ENCODE measurements around the gene KRT9. TPM values are rescaled to one million over a fixed set of nuclear protein-coding genes. Genes with fewer than 3 reads are reported as not detected.
"Not testable (repeated sequence)": the region's sequence is repeated elsewhere in the genome, so short reads cannot be mapped to it uniquely, and the experiment has no call there.

The KRT9 gene
- total RNA-seq, 1 donor, result not detected

DNA sequence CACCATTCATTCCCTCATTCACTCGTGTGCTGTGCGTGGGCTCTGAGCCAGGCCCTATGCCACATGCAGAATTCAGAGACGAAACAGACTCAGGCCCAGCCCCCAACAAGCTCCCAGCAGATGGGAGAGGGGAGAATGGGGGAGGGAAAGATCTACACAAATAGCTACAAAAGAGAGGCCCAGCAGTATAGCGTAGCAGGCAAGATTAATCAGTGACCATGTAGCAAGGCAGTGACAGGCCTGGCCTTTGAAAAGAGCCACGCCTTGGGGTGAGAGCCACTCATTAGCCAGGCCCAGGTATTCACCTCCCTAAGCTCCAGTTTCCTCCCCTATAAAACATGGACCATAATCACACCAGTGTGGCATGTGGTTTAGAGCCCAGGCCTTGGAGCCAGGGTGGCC, 27.4 kb downstream of the KRT9 start:
- Histone ChIP-seq H3K9me3 (ENCODE audit: low read depth, low read length) (no peaks in the 10 kb centered on the region), H3K4me2 (ENCODE audit: insufficient read depth, low read length) (no peak overlapping the region), H3K27me3 (ENCODE audit: insufficient read depth, low read length) (no peaks in the 10 kb centered on the region), H2AFZ (ENCODE audit: low read length) (peak overlapping the region; percentile 69), H3K4me1 (ENCODE audit: insufficient read depth, low read length) (peaks cover 20% of the 10 kb centered on the region), H3K79me2 (ENCODE audit: insufficient read depth, low read length) (no peaks in the 10 kb centered on the region), H3K36me3 (ENCODE audit: insufficient read depth, low read length) (no peaks in the 10 kb centered on the region), H3K27ac (ENCODE audit: low read depth, low read length) (no peak overlapping the region), H4K20me1 (ENCODE audit: insufficient read depth, low read length) (no peaks in the 10 kb centered on the region), H3K4me3 (ENCODE audit: insufficient read depth, low read length) (no peak overlapping the region)
- TF ChIP-seq, protein P1, sequence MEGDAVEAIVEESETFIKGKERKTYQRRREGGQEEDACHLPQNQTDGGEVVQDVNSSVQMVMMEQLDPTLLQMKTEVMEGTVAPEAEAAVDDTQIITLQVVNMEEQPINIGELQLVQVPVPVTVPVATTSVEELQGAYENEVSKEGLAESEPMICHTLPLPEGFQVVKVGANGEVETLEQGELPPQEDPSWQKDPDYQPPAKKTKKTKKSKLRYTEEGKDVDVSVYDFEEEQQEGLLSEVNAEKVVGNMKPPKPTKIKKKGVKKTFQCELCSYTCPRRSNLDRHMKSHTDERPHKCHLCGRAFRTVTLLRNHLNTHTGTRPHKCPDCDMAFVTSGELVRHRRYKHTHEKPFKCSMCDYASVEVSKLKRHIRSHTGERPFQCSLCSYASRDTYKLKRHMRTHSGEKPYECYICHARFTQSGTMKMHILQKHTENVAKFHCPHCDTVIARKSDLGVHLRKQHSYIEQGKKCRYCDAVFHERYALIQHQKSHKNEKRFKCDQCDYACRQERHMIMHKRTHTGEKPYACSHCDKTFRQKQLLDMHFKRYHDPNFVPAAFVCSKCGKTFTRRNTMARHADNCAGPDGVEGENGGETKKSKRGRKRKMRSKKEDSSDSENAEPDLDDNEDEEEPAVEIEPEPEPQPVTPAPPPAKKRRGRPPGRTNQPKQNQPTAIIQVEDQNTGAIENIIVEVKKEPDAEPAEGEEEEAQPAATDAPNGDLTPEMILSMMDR (IDR thresholded peaks at IDR 0.05; ENCODE audit: extremely low read depth, low read depth, low read length), result no peak
- no peak for DNase-seq (ENCODE audit: insufficient read length, low spot score, missing footprints)

DNA sequence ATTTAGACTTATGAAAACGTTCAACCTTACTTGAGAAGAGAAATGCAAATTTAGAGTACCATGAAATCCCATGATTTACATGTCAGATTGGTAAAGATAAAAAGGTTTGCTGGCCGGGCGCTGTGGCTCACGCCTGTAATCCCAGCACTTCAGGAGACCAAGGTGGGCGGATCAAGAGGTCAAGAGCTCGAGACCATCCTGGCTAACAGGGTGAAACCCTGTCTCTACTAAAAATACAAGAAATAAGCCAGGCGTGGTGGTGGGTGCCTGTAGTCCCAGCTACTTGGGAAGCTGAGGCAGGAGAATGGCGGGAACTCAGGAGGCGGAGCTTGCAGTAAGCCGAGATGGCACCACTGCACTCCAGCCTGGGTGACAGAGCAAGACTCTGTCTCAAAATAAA, 29.1 kb downstream of the KRT9 start:
- not testable (repeated sequence) for H3K4me3 ChIP-seq (ENCODE audit: insufficient read depth, low read length); H4K20me1 ChIP-seq (ENCODE audit: insufficient read depth, low read length); DNase-seq (ENCODE audit: insufficient read length, low spot score, missing footprints); H2AFZ ChIP-seq (ENCODE audit: low read length); H3K4me2 ChIP-seq (ENCODE audit: insufficient read depth, low read length); H3K27ac ChIP-seq (ENCODE audit: low read depth, low read length); H3K27me3 ChIP-seq (ENCODE audit: insufficient read depth, low read length); H3K36me3 ChIP-seq (ENCODE audit: insufficient read depth, low read length); H3K79me2 ChIP-seq (ENCODE audit: insufficient read depth, low read length); H3K9me3 ChIP-seq (ENCODE audit: low read depth, low read length)
- H3K4me1 ChIP-seq (ENCODE audit: insufficient read depth, low read length), result peaks cover 22% of the 10 kb centered on the region

DNA sequence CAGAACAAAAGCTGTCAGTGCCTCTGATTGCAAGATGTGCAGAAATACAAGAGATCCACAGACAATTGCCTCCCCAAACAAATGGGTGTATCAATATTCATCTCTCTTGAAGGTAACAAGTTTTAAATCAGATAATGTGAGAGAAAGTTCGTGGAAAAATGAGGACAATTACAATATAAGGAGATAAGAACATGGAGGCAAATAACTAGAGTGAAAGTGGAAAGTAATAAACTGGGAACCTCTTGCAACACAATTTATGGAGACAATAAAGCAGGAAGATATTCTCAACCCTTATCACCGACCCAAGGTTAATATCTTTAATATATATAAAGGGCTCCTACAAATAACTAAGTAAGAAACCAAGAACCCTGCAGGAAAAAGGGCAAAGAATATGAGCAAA, 29.5 kb downstream of the KRT9 start:
- no peak for DNase-seq (ENCODE audit: insufficient read length, low spot score, missing footprints)

DNA sequence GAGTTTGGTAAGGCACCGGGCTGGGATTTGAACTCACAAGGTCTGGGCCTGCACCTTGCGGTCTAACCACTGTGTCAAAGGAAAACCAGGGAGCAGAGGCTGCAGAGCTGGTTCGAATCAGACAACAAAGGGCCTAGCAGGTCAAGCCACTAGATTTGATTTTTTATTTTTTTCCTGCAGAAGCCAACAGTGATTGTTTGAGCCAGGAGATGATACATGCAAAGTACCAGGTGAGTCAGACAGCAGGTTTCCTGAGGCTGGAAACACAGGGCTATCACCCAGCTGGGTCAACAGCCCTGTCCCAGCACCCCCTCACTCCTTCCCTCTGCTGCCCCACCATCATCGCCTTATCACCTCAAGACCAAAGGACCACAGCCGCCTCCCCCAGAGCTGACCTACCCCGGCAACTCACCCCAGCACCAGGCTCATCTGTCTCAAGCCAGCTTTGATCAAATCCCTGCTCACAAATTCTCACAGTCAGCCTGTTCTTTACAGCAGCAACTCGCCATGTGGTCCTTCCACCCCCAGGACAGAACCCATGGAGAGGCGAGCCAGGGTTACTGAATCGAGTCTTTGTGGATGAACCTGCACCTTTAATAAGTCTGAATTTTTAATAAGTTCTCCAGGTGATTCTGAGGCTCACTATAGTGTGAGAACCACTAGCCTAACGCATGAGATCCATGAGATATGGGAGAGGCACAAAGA, 30.8 kb downstream of the KRT9 start:
- TF ChIP-seq, protein P1 (IDR thresholded peaks at IDR 0.05; ENCODE audit: extremely low read depth, low read depth, low read length), result no peak
- Histone ChIP-seq H3K9me3 (ENCODE audit: low read depth, low read length) (no peaks in the 10 kb centered on the region), H3K79me2 (ENCODE audit: insufficient read depth, low read length) (no peaks in the 10 kb centered on the region), H3K4me2 (ENCODE audit: insufficient read depth, low read length) (no peak overlapping the region), H3K36me3 (ENCODE audit: insufficient read depth, low read length) (no peaks in the 10 kb centered on the region), H3K27me3 (ENCODE audit: insufficient read depth, low read length) (no peaks in the 10 kb centered on the region), H3K4me3 (ENCODE audit: insufficient read depth, low read length) (no peak overlapping the region), H3K4me1 (ENCODE audit: insufficient read depth, low read length) (peaks cover 19% of the 10 kb centered on the region), H4K20me1 (ENCODE audit: insufficient read depth, low read length) (no peaks in the 10 kb centered on the region), H2AFZ (ENCODE audit: low read length) (no peak overlapping the region), H3K27ac (ENCODE audit: low read depth, low read length) (no peak overlapping the region)
- no peak for DNase-seq (ENCODE audit: insufficient read length, low spot score, missing footprints)

More for the DNA sequence above, 29.5 kb downstream of the KRT9 start:
- Histone ChIP-seq H3K4me3 (ENCODE audit: insufficient read depth, low read length) (no peak overlapping the region), H3K79me2 (ENCODE audit: insufficient read depth, low read length) (no peaks in the 10 kb centered on the region), H3K36me3 (ENCODE audit: insufficient read depth, low read length) (no peaks in the 10 kb centered on the region), H3K9me3 (ENCODE audit: low read depth, low read length) (no peaks in the 10 kb centered on the region), H2AFZ (ENCODE audit: low read length) (no peak overlapping the region), H3K27me3 (ENCODE audit: insufficient read depth, low read length) (no peaks in the 10 kb centered on the region), H3K4me1 (ENCODE audit: insufficient read depth, low read length) (peaks cover 20% of the 10 kb centered on the region), H3K4me2 (ENCODE audit: insufficient read depth, low read length) (no peak overlapping the region), H4K20me1 (ENCODE audit: insufficient read depth, low read length) (no peaks in the 10 kb centered on the region), H3K27ac (ENCODE audit: low read depth, low read length) (no peak overlapping the region)
- TF ChIP-seq, protein P1 (IDR thresholded peaks at IDR 0.05; ENCODE audit: extremely low read depth, low read depth, low read length), result no peak
